T-cell (primary cell): ENCODE measurements around the gene TM4SF1. TPM values are rescaled to one million over a fixed set of nuclear protein-coding genes. Genes with fewer than 3 reads are reported as not detected.

Experiments
- ATAC-seq, 4 experiments: fragments of 200-7000 bp in 3 of 4; fragments of 150-1000 bp in 1 of 4; cut with Tn5 transposase; replicated peaks in 1 of 4; 1 replicate in 3 of 4; 2 replicates in 1 of 4; pipeline ENCODE4 v1.10.0; 2021; ENCODE audit warnings: moderate library complexity in 3 of 4, mild to moderate bottlenecking in 2 of 4, moderate number of reproducible peaks in 1 of 4
- CTCF ChIA-PET, 2 donors: fragments of 300-600 bp; sonication (Branson Sonifier 250); formaldehyde crosslinking; loops; one replicate each; lab custom pipeline; 2022; ENCODE audit warnings: antibody characterized with exemption in 2 of 2; lab: Charles Lee
- POLR2A ChIA-PET, 2 donors: fragments of 300-600 bp; sonication (Branson Sonifier 250); formaldehyde crosslinking; loops; one replicate each; lab custom pipeline; 2022; ENCODE audit warnings: antibody characterized with exemption in 2 of 2; lab: Charles Lee
- DNase-seq, 35 experiments: peaks; one replicate each; pipeline versions ENCODE4 v3.0.0 to v3.0.0-alpha.2; 2013 to 2023
- H3K27ac ChIP-seq: one replicate; pipeline ENCODE4 v1.5.1; 2013; ENCODE audit warnings: low read length
- H3K27me3 ChIP-seq, 2 experiments: replicated peaks in 1 of 2; 1 replicate in 1 of 2; 2 replicates in 1 of 2; pipeline versions ENCODE4 v1.6.1 to v1.7.0; 2013; ENCODE audit warnings: low read length in 1 of 2, mixed read lengths in 1 of 2; ENCODE audit not compliant: control insufficient read depth in 2 of 2, insufficient read depth in 2 of 2; ENCODE audit errors: extremely low read depth in 1 of 2
- H3K36me3 ChIP-seq, 2 donors: 1 replicate in 1 of 2; 2 replicates in 1 of 2; pipeline versions ENCODE4 v1.6.1 to v1.7.0; 2013; ENCODE audit warnings: low read length in 1 of 2; ENCODE audit not compliant: control insufficient read depth in 2 of 2, insufficient read depth in 1 of 2; ENCODE audit errors: extremely low read depth in 1 of 2
- H3K4me1 ChIP-seq, 2 experiments: 1 replicate in 1 of 2; 2 replicates in 1 of 2; pipeline versions ENCODE4 v1.6.1 to v1.7.0; 2013; ENCODE audit warnings: low read length in 2 of 2, mixed read lengths in 1 of 2; ENCODE audit not compliant: insufficient read depth in 2 of 2, control insufficient read depth in 1 of 2; ENCODE audit errors: extremely low read depth in 1 of 2
- H3K4me3 ChIP-seq, 2 donors: 1 replicate in 1 of 2; 2 replicates in 1 of 2; pipeline versions ENCODE4 v1.5.1 to v1.7.0; 2013; ENCODE audit warnings: mild to moderate bottlenecking in 2 of 2, low read length in 1 of 2, moderate library complexity in 1 of 2; ENCODE audit not compliant: control insufficient read depth in 1 of 2; ENCODE audit errors: extremely low read depth in 1 of 2
- H3K9me3 ChIP-seq: 2 replicates; pipeline ENCODE4 v1.7.0; 2013
- H3K27ac Mint-ChIP-seq, 2 donors: one replicate each; pipeline ENCODE4 v1.8.0; 2020 to 2021; ENCODE audit warnings: mild to moderate bottlenecking in 2 of 2, mixed read lengths in 2 of 2
- H3K27me3 Mint-ChIP-seq, 2 donors: one replicate each; pipeline ENCODE4 v1.8.0; 2021 to 2022; ENCODE audit warnings: mixed read lengths in 2 of 2
- H3K36me3 Mint-ChIP-seq: one replicate; pipeline ENCODE4 v1.8.0; 2021; ENCODE audit warnings: mixed read lengths
- H3K4me1 Mint-ChIP-seq, 3 donors: one replicate each; pipeline ENCODE4 v1.8.0; 2020 to 2022; ENCODE audit warnings: mixed read lengths in 3 of 3, mild to moderate bottlenecking in 1 of 3
- H3K4me3 Mint-ChIP-seq, 3 donors: one replicate each; pipeline ENCODE4 v1.8.0; 2020 to 2022; ENCODE audit warnings: mild to moderate bottlenecking in 3 of 3, mixed read lengths in 3 of 3, moderate library complexity in 3 of 3
- H3K9me3 Mint-ChIP-seq, 3 donors: one replicate each; pipeline ENCODE4 v1.8.0; 2020 to 2022; ENCODE audit warnings: mixed read lengths in 3 of 3
- WGBS: methylation state at CpG from one replicate; pipeline ENCODE4 v1.1.5; 2013; ENCODE audit warnings: missing lambda C conversion rate; ENCODE audit not compliant: insufficient coverage; 5-methylcytosine and 5-hydroxymethylcytosine counted together
- total RNA-seq, 35 experiments: library from RNA in 6 of 35; stranded (reverse) in 6 of 35; fragments of 120-200 nt in 1 of 35; gene quantifications; one replicate each; pipeline versions ENCODE4 v1.2.1 to v1.2.4 and lab custom pipeline; 2013 to 2026

TM4SF1 gene
- total RNA-seq, 5 donors from 2014 or later (not counting 1 experiment from before 2014, with no cell fraction given), result 0.76 to 1.0 (median 0.79) TPM; not detected in 2

DNA sequence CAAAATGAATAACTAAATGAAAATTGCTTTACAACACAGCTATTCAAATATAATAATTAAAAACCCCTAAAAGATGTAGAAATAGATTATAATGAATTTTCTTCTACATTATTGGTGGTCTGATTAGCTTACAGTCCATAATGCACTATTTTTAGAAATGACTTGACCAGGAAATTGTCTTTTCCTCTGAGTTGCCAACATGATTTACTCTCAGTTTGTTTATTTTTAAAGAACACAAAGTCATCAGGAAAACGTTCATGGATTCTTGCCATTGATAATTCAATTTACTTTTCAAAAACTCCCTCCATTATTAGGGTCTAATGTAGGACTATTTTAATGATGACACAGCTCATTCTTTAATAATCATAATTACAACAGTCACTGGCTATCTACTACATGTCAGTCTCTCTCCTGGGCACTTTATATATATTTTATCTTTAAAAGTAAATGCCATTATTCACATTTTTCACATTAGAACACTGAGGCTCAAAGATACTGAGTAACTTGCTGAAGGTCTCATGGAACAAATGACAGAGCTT lies 45.2 kb downstream of the TM4SF1 start:
- WGBS, result no CpG with 5 or more reads among the region's 1 CpG

DNA sequence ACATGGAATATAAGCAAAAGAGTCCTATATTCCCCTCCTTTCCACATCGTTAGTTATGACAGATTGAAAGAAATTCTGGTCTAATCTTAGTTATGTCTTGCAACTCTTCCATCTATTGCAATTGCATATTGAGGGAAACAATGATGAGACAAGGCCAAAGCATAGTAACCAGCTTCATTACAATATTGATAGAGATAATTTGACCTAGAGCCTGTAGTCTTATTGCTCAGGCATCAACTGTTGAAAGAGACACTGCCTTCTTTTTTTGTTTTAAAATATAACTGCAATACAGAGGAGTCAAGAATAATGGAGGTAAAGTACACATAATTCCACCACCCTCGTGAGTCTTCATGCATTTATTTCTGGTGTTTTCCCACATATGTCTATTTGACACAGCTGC lies 46.1 kb downstream of the TM4SF1 start:
- H3K4me1 ChIP-seq, result no peaks in the 10 kb centered on the region
- ChIA-PET POLR2A (no interaction called here), CTCF (no interaction called here)
- H3K36me3 Mint-ChIP-seq, result no peaks in the 10 kb centered on the region
- no peaks in the 10 kb centered on the region for H3K9me3 ChIP-seq
- peaks cover 7 to 17% of the 10 kb centered on the region in 2 donors for H3K27me3 Mint-ChIP-seq
- no CpG with 5 or more reads among the region's 2 CpGs for WGBS
- H3K27ac ChIP-seq, result no peak overlapping the region
- ATAC-seq (no peak), DNase-seq (no peak)
- no peaks in the 10 kb centered on the region for H3K9me3 Mint-ChIP-seq
- H3K27ac Mint-ChIP-seq, result no peak overlapping the region
- H3K36me3 ChIP-seq, result no peaks in the 10 kb centered on the region
- no peak overlapping the region for H3K4me3 Mint-ChIP-seq
- H3K4me1 Mint-ChIP-seq, result no peaks in the 10 kb centered on the region
- no peak overlapping the region for H3K4me3 ChIP-seq
- H3K27me3 ChIP-seq, result no peaks in the 10 kb centered on the region

More for the DNA sequence above, 45.2 kb downstream of the TM4SF1 start:
- Mint-ChIP-seq H3K4me3 (no peak overlapping the region), H3K36me3 (no peaks in the 10 kb centered on the region), H3K27ac (no peak overlapping the region), H3K9me3 (no peaks in the 10 kb centered on the region), H3K4me1 (no peaks in the 10 kb centered on the region), H3K27me3 (peaks cover 7 to 9% of the 10 kb centered on the region in 2 donors)
- Histone ChIP-seq H3K27me3 (no peaks in the 10 kb centered on the region), H3K4me3 (no peak overlapping the region), H3K27ac (no peak overlapping the region), H3K4me1 (no peaks in the 10 kb centered on the region), H3K36me3 (no peaks in the 10 kb centered on the region), H3K9me3 (no peaks in the 10 kb centered on the region)
- DNase-seq (no peak), ATAC-seq (no peak)
- POLR2A ChIA-PET, result no interaction called here
- CTCF ChIA-PET, result no interaction called here

DNA sequence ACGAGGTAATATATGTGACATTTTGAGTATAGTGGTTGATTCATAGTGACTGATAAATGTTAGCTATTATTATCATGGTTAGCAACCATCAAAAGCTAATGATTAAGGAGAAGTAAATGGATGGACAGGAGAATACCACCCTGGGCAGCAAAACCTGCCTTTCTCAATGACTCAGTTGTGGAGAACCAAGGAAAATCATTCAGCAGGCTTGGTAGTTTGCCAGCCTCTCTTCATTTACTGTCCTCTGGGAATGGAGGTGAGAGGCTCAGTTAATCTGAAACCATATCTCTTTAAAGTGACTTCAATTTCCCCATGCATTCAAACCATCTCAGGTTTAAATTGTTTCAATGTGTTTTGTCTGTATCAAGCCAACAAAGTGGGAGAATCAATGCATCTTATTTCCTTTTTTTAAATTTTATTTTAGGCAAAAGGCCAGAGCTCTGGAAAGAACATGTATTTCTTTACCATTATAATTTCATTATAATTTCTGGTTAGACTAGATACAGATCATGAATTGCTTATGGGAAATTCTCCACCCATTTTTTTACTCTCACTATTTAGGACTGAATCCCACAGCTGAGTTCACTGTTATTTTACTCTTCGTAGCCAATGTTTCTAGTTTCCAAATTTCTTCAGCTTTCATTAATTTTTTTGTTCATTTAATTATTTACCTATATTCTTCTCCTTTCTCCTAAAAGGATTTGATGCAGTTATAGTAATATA lies 46.7 kb downstream of the TM4SF1 start:
- ATAC-seq (no peak), DNase-seq (no peak)
- Histone ChIP-seq H3K4me3 (no peak overlapping the region), H3K27ac (no peak overlapping the region), H3K36me3 (no peaks in the 10 kb centered on the region), H3K4me1 (no peaks in the 10 kb centered on the region), H3K27me3 (no peaks in the 10 kb centered on the region), H3K9me3 (no peaks in the 10 kb centered on the region)
- peaks cover 7 to 18% of the 10 kb centered on the region in 2 donors for H3K27me3 Mint-ChIP-seq
- CTCF ChIA-PET, result no interaction called here
- no peaks in the 10 kb centered on the region for H3K4me1 Mint-ChIP-seq
- no peak overlapping the region for H3K27ac Mint-ChIP-seq
- H3K9me3 Mint-ChIP-seq, result no peaks in the 10 kb centered on the region
- POLR2A ChIA-PET, result no interaction called here
- H3K36me3 Mint-ChIP-seq, result no peaks in the 10 kb centered on the region
- no peak overlapping the region for H3K4me3 Mint-ChIP-seq
- WGBS, result 100% methylated on average over 1 of the region's 2 CpGs

DNA sequence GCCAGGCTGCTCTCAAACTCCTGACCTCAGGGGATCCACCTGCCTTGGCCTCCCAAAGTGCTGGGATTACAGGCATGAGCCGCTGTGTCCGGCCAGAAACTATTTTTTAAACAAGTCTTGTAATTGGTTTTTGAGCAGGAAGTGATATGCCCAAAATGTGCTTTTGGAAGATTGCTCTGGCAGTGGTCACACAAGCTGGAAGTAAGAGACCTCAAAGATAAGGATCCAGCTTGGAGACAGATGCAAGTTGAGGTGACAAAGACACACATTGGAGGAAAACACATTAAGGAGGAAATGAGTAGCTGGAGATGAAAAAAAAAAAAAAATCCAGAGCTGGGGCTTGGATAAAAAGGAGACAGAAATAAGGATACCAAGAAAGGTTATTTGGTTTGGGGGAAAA lies 50.3 kb downstream of the TM4SF1 start:
- 76% methylated on average over 2 of the region's 2 CpGs for WGBS
- ATAC-seq (no peak), DNase-seq (no peak)
- Mint-ChIP-seq H3K4me1 (no peaks in the 10 kb centered on the region), H3K36me3 (no peaks in the 10 kb centered on the region), H3K27ac (no peak overlapping the region), H3K9me3 (no peaks in the 10 kb centered on the region), H3K27me3 (peaks cover 6 to 22% of the 10 kb centered on the region in 2 donors), H3K4me3 (no peak overlapping the region)
- no peaks in the 10 kb centered on the region for H3K4me1 ChIP-seq
- H3K36me3 ChIP-seq, result no peaks in the 10 kb centered on the region
- no peak overlapping the region for H3K27ac ChIP-seq
- H3K27me3 ChIP-seq, result no peaks in the 10 kb centered on the region
- no peak overlapping the region for H3K4me3 ChIP-seq
- CTCF ChIA-PET, result interaction anchor here in 1 of 2 donors (0.6 to 1.5 kb wide), 3 partner anchors 52 to 472 kb away, joined by 3 to 4 read pairs (median 3); no protein-coding TSS in a partner anchor
- H3K9me3 ChIP-seq, result no peaks in the 10 kb centered on the region
- POLR2A ChIA-PET, result no interaction called here

DNA sequence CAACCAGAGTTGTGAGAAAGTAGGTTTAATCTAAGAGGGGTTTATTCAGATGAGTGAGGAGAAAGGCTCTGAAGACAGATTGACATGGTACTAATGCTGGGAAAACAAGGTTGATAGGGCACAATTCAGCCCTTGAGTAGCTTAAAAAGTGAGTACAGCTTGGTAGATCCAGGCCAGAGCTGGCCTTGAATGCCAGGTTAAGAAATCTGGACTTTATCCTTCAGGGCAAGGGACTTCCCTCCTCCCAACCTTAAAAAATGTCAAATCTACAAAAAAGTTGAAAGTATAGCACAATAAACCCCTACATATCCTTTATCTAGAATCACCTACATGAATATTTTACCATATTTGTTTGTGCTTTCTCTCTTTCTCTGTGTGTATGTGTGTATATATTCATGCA lies 51.9 kb downstream of the TM4SF1 start:
- no peak overlapping the region for H3K4me3 Mint-ChIP-seq
- no peaks in the 10 kb centered on the region for H3K4me1 ChIP-seq
- H3K9me3 ChIP-seq, result no peaks in the 10 kb centered on the region
- peaks cover 4 to 22% of the 10 kb centered on the region in 2 donors for H3K27me3 Mint-ChIP-seq
- ATAC-seq (no peak), DNase-seq (no peak)
- H3K27me3 ChIP-seq, result no peaks in the 10 kb centered on the region
- H3K4me1 Mint-ChIP-seq, result no peaks in the 10 kb centered on the region
- H3K27ac ChIP-seq, result no peak overlapping the region
- CTCF ChIA-PET, result no interaction called here
- H3K36me3 ChIP-seq, result no peaks in the 10 kb centered on the region
- no peak overlapping the region for H3K4me3 ChIP-seq
- H3K9me3 Mint-ChIP-seq, result no peaks in the 10 kb centered on the region
- POLR2A ChIA-PET, result no interaction called here
- no peaks in the 10 kb centered on the region for H3K36me3 Mint-ChIP-seq
- no peak overlapping the region for H3K27ac Mint-ChIP-seq

DNA sequence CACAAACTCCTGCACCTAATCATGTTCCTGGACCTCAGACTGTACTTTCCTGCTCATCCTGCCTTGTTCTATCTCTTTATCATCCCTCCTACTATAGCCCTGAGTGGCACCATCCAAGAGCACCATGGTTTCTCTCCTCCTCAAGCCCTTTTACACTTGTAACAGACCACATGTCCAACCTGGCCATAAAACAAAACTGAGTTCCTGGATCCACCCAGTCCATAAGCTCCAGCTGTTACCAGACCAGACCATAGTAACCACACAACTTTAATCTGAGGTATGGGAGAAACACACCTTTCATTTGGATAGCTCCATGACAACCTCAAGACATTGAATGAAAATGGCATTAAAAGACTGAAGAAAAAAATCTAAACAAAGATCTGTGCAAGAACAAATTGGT lies 53.1 kb downstream of the TM4SF1 start:
- Mint-ChIP-seq H3K4me1 (no peaks in the 10 kb centered on the region), H3K9me3 (no peaks in the 10 kb centered on the region), H3K27me3 (peaks cover 4 to 22% of the 10 kb centered on the region in 2 donors), H3K27ac (no peak overlapping the region), H3K4me3 (no peak overlapping the region), H3K36me3 (no peaks in the 10 kb centered on the region)
- no peaks in the 10 kb centered on the region for H3K27me3 ChIP-seq
- H3K27ac ChIP-seq, result no peak overlapping the region
- no peaks in the 10 kb centered on the region for H3K36me3 ChIP-seq
- ChIA-PET POLR2A (no interaction called here), CTCF (interaction anchor here in 1 of 2 donors (0.6 to 0.7 kb wide), 2 partner anchors 10 to 47 kb away, joined by 3 read pairs; no protein-coding TSS in a partner anchor)
- no peak overlapping the region for H3K4me3 ChIP-seq
- no peaks in the 10 kb centered on the region for H3K4me1 ChIP-seq
- no peak for DNase-seq
- ATAC-seq, result no peak
- no peaks in the 10 kb centered on the region for H3K9me3 ChIP-seq
